Calu3 (cell line): Measurements from ENCODE around the gene STYXL1. TPM values are rescaled to one million over a fixed set of nuclear protein-coding genes. Genes with fewer than 3 reads are reported as not detected.

Source experiments
- BruUV-seq: library from RNA; stranded (reverse); fragments of 400-500 nt; replicated peaks from 2 replicates; lab custom pipeline; 2021; lab: Mats Ljungman, UMichigan
- CTCF ChIA-PET: fragments of 300-600 bp; sonication (Branson Sonifier 250); formaldehyde crosslinking; loops from one replicate; lab custom pipeline; 2022; ENCODE audit warnings: antibody characterized with exemption; lab: Charles Lee
- DNase-seq: peaks from one replicate; pipeline ENCODE4 v3.0.0; 2022
- H3K27ac Mint-ChIP-seq: one replicate; pipeline ENCODE4 v1.8.0; 2022; ENCODE audit warnings: mixed read lengths; ENCODE audit not compliant: unreplicated experiment
- H3K27me3 Mint-ChIP-seq: one replicate; pipeline ENCODE4 v1.8.0; 2022; ENCODE audit warnings: mixed read lengths; ENCODE audit not compliant: unreplicated experiment
- H3K36me3 Mint-ChIP-seq: one replicate; pipeline ENCODE4 v1.8.0; 2022; ENCODE audit warnings: mild to moderate bottlenecking, moderate library complexity, mixed read lengths; ENCODE audit not compliant: insufficient read depth, unreplicated experiment
- H3K4me1 Mint-ChIP-seq: one replicate; pipeline ENCODE4 v1.8.0; 2022; ENCODE audit warnings: mild to moderate bottlenecking, low read depth, mixed read lengths; ENCODE audit not compliant: unreplicated experiment
- H3K4me3 Mint-ChIP-seq: one replicate; pipeline ENCODE4 v1.8.0; 2022; ENCODE audit warnings: mild to moderate bottlenecking, low read depth, moderate library complexity, mixed read lengths; ENCODE audit not compliant: unreplicated experiment
- H3K9me3 Mint-ChIP-seq: one replicate; pipeline ENCODE4 v1.8.0; 2022; ENCODE audit warnings: low read depth, mixed read lengths; ENCODE audit not compliant: unreplicated experiment
- CTCF ChIP-seq: fragments of 200-600 bp; IDR thresholded peaks from one replicate; pipeline ENCODE4 v1.8.0; 2022; ENCODE audit warnings: antibody characterized with exemption; ENCODE audit not compliant: unreplicated experiment
- intact Hi-C: fragments of 100-400 bp; cut with micrococcal nuclease; formaldehyde crosslinking; loops from one replicate; pipeline ENCODE4 v1.10.0; 2022; ENCODE audit not compliant: unreplicated experiment
- total RNA-seq: library from RNA; stranded (reverse); gene quantifications from 2 replicates; pipeline ENCODE4 v1.2.3, GENCODE V29; 2022

The STYXL1 gene
- total RNA-seq, 1 experiment from 2014 or later: 39.9 TPM

DNA sequence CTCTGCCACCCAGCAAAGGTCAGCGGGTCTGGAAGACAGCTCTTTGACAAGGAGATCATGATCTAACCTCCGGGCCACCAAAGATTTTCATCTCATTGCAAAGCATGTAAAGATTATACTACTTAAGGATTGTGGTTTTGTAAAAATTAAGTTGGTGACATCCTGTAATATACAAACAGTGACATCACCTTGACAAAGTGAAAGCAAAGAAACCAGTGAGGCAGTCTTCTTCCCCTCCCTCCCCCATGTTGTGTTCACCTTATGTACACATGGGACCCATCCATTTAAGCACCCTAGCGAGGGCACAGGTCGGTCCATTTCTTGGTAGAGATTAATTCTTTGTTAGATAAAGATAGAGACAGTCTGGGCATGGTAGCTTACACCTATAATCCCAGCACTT is 4.0 kb upstream of the STYXL1 start:
- no peak for DNase-seq
- Mint-ChIP-seq H3K27ac (no peak overlapping the region), H3K9me3 (no peaks in the 10 kb centered on the region), H3K4me3 (no peak overlapping the region), H3K4me1 (peaks cover 17% of the 10 kb centered on the region), H3K27me3 (no peaks in the 10 kb centered on the region), H3K36me3 (peaks cover 29% of the 10 kb centered on the region)
- BruUV-seq: no TSS peak
- TF ChIP-seq CTCF: no peak
- CTCF ChIA-PET: no interaction called here
- intact Hi-C loops: no loop called here

- peaks cover 17% of the 10 kb centered on the region for H3K4me1 Mint-ChIP-seq
- H3K4me3 Mint-ChIP-seq: no peak overlapping the region
- DNase-seq: no peak
- no peaks in the 10 kb centered on the region for H3K27me3 Mint-ChIP-seq
- CTCF ChIA-PET: no interaction called here
- TF ChIP-seq CTCF: no peak
- no peaks in the 10 kb centered on the region for H3K9me3 Mint-ChIP-seq
- no peak overlapping the region for H3K27ac Mint-ChIP-seq
- peaks cover 29% of the 10 kb centered on the region for H3K36me3 Mint-ChIP-seq
- intact Hi-C loops: no loop called here
- BruUV-seq: no TSS peak
Measured at GRCh38 chr7:76050545-76050944, 2.7 kb upstream of the STYXL1 start.

DNA sequence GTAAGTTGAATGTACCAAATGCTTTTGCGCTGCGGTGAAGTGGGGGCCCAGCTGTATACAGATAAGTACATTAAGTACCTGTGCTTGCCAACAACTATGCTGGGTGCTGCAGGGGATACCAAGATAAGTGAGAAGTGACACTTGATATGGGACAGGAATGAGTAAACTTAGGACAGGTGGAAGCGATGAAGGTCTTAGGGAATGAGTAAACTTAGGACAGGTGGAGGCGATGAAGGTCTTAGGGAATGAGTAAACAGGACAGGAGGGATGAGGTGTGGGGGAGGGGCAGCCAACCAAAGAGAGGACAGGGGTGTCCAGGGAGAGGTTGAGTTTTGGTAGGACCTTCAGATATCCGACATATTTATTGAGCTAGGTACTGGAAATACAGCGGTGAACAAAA is 1.5 kb upstream of the STYXL1 start:
- CTCF ChIA-PET: no interaction called here
- Mint-ChIP-seq H3K36me3 (peaks cover 36% of the 10 kb centered on the region), H3K27ac (peak overlapping the region; percentile 50), H3K27me3 (no peaks in the 10 kb centered on the region), H3K4me1 (peaks cover 25% of the 10 kb centered on the region), H3K4me3 (peak overlapping the region; percentile 96), H3K9me3 (no peaks in the 10 kb centered on the region)
- no peak for TF ChIP-seq CTCF
- BruUV-seq: no TSS peak
- DNase-seq: no peak
- intact Hi-C loops: no loop called here

DNA sequence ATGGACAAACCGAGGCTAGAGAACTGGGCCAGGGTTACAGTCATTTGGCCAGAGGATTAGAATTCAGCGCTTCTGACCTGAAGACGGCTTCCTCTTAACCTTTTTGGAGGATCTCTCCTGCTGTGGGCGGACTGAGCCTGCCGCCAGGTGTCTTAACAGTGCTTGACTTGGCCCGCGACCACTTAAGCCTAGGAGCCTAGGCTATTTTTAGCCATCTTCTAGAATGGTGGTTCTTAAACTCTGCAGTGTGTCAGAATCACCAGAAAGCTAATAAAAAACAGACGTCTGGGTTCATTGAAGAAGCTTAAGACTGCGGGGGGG is 828 bp upstream of the STYXL1 start:
- TF ChIP-seq CTCF: no peak
- peaks cover 36% of the 10 kb centered on the region for H3K36me3 Mint-ChIP-seq

More for the DNA sequence above, 828 bp upstream of the STYXL1 start:
- H3K4me1 Mint-ChIP-seq: peaks cover 25% of the 10 kb centered on the region
- no TSS peak for BruUV-seq
- CTCF ChIA-PET: no interaction called here
- intact Hi-C loops: no loop called here
- H3K4me3 Mint-ChIP-seq: peak overlapping the region; percentile 96
- peak overlapping the region; percentile 52 for H3K27ac Mint-ChIP-seq
- no peaks in the 10 kb centered on the region for H3K27me3 Mint-ChIP-seq
- DNase-seq: no peak
- no peaks in the 10 kb centered on the region for H3K9me3 Mint-ChIP-seq
